MCF 10A (cell line): Measurements from ENCODE around the gene EHD4. TPM values are rescaled to one million over a fixed set of nuclear protein-coding genes. Genes with fewer than 3 reads are reported as not detected.

Experiments used
- BruUV-seq: library from RNA; stranded (reverse); fragments of 400-500 nt; replicated peaks from 2 replicates; lab custom pipeline; 2021; lab: Mats Ljungman, UMichigan
- CTCF ChIA-PET: fragments of 300-600 bp; sonication (Branson Sonifier 250); formaldehyde crosslinking; extraction: SDS; loops from one replicate; lab custom pipeline; 2021; ENCODE audit warnings: antibody characterized with exemption, inconsistent platforms; lab: Yijun Ruan, JAX
- POLR2A ChIA-PET: fragments of 300-600, 350-650 bp; sonication (Branson Sonifier 250); formaldehyde crosslinking; extraction: SDS; loops from one replicate; lab custom pipeline; 2020; ENCODE audit warnings: antibody characterized with exemption, inconsistent platforms; lab: Yijun Ruan, JAX
- DNase-seq: peaks from one replicate; pipeline ENCODE4 v3.0.0-alpha.2; 2018; ENCODE audit not compliant: unreplicated experiment
- H3K27ac Mint-ChIP-seq: one replicate; pipeline ENCODE4 v1.8.0; 2022; ENCODE audit warnings: mild to moderate bottlenecking, low read depth, mixed read lengths; ENCODE audit not compliant: unreplicated experiment
- H3K27me3 Mint-ChIP-seq: one replicate; pipeline ENCODE4 v1.8.0; 2022; ENCODE audit warnings: mixed read lengths; ENCODE audit not compliant: insufficient read depth, unreplicated experiment
- H3K36me3 Mint-ChIP-seq: one replicate; pipeline ENCODE4 v1.8.0; 2022; ENCODE audit warnings: mild to moderate bottlenecking, moderate library complexity, mixed read lengths; ENCODE audit not compliant: insufficient read depth, unreplicated experiment
- H3K4me1 Mint-ChIP-seq: one replicate; pipeline ENCODE4 v1.8.0; 2022; ENCODE audit warnings: mixed read lengths; ENCODE audit not compliant: insufficient read depth, unreplicated experiment
- H3K4me3 Mint-ChIP-seq: one replicate; pipeline ENCODE4 v1.8.0; 2022; ENCODE audit warnings: mild to moderate bottlenecking, moderate library complexity, mixed read lengths; ENCODE audit not compliant: unreplicated experiment
- H3K9me3 Mint-ChIP-seq: one replicate; pipeline ENCODE4 v1.8.0; 2022; ENCODE audit warnings: mixed read lengths; ENCODE audit not compliant: unreplicated experiment
- CTCF ChIP-seq: fragments of 200-600 bp; IDR thresholded peaks from one replicate; pipeline ENCODE4 v1.8.0; 2022; ENCODE audit warnings: antibody characterized with exemption, mild to moderate bottlenecking; ENCODE audit not compliant: unreplicated experiment
- intact Hi-C: fragments of 100-400 bp; cut with micrococcal nuclease; formaldehyde crosslinking; loops from 2 replicates; pipeline ENCODE4 v1.14.1; 2022
- total RNA-seq: library from RNA; stranded (reverse); gene quantifications from 2 replicates; pipeline ENCODE4 v1.2.3, GENCODE V29; 2022

Gene EHD4
- total RNA-seq, 1 experiment from 2014 or later: 27.1 TPM

DNA sequence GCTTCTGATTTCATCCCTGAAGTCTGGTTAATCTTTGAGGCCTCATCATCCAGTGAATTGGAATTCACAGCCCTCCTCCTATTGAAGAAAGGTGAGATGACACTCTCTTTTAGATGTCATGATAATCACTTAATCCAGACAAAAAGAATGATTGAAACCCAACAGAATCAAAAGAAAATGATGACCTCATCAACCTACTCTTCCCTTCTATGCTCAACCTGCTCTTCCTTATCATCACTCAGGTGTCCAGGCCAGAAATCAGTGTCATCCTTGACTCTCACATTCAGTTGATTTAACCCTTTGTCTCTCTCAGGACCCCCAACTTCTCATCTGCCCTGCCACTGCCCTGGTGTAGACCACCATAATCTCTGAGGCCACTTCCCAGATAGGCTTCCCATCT is 36.7 kb upstream of the EHD4 start:
- H3K27ac Mint-ChIP-seq: no peak overlapping the region
- intact Hi-C loops: no loop called here
- H3K9me3 Mint-ChIP-seq: no peaks in the 10 kb centered on the region
- peaks cover 11% of the 10 kb centered on the region for H3K4me1 Mint-ChIP-seq
- BruUV-seq: no TSS peak
- peaks cover 10% of the 10 kb centered on the region for H3K27me3 Mint-ChIP-seq
- DNase-seq: no peak
- H3K4me3 Mint-ChIP-seq: no peak overlapping the region
- CTCF ChIA-PET: no interaction called here
- no peak for TF ChIP-seq CTCF
- POLR2A ChIA-PET: no interaction called here
- peaks cover 6% of the 10 kb centered on the region for H3K36me3 Mint-ChIP-seq

- Mint-ChIP-seq H3K4me1 (peaks cover 11% of the 10 kb centered on the region), H3K27ac (no peak overlapping the region), H3K9me3 (no peaks in the 10 kb centered on the region), H3K4me3 (no peak overlapping the region), H3K36me3 (no peaks in the 10 kb centered on the region), H3K27me3 (peaks cover 19% of the 10 kb centered on the region)
- no peak for TF ChIP-seq CTCF
- DNase-seq: no peak
- ChIA-PET CTCF (interaction anchor here (1.0 to 1.4 kb wide), 2 partner anchors 18 to 77 kb away, joined by 3 to 4 read pairs; no protein-coding TSS in a partner anchor), POLR2A (no interaction called here)
- intact Hi-C loops: no loop called here
- no TSS peak for BruUV-seq
These were observed 35.0 kb upstream of the EHD4 start for GRCh38 chr15:42007386-42007785.

GRCh38 chr15:42002333-42002732 is 30.0 kb upstream of the EHD4 start:
- intact Hi-C loops: no loop called here
- Mint-ChIP-seq H3K4me3 (no peak overlapping the region), H3K27ac (no peak overlapping the region), H3K27me3 (peaks cover 11% of the 10 kb centered on the region), H3K9me3 (no peaks in the 10 kb centered on the region), H3K4me1 (no peaks in the 10 kb centered on the region), H3K36me3 (no peaks in the 10 kb centered on the region)
- CTCF ChIA-PET: interaction anchor here (0.6 to 1.9 kb wide), 5 partner anchors 12 to 407 kb away, joined by 3 to 6 read pairs (median 4); no protein-coding TSS in a partner anchor
- TF ChIP-seq CTCF: no peak
- DNase-seq: no peak
- POLR2A ChIA-PET: interaction anchor here (1.5 kb wide), 1 partner anchor 55 kb away, joined by 5 read pairs; no protein-coding TSS in a partner anchor
- BruUV-seq: no TSS peak

DNA sequence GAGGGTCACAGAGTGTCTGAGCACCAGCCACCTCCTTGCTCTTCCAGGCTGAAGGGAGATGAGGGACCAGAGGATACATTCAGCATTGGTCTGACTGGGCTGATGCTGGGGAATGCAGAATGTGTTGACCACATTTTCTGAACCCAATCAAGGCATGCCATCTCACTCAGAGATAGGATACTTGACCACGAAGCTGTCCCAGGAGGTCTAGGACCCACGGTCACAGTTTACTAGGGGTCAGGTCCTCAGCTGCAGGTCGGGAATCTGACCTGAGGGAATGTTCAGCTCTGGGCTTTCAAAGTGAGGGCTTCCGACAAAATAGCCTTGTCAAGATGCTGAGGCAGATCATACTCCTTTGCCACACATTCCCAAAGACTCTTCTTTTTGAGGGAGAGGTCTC is 28.9 kb upstream of the EHD4 start:
- no TSS peak for BruUV-seq
- POLR2A ChIA-PET: no interaction called here
- H3K4me1 Mint-ChIP-seq: no peaks in the 10 kb centered on the region
- H3K36me3 Mint-ChIP-seq: no peaks in the 10 kb centered on the region
- CTCF ChIA-PET: interaction anchor here (0.8 to 4.9 kb wide), 6 partner anchors 12 to 133 kb away, joined by 3 to 30 read pairs (median 3); no protein-coding TSS in a partner anchor
- H3K4me3 Mint-ChIP-seq: no peak overlapping the region
- DNase-seq: no peak
- no peak overlapping the region for H3K27ac Mint-ChIP-seq
- no peak for TF ChIP-seq CTCF
- no peaks in the 10 kb centered on the region for H3K9me3 Mint-ChIP-seq
- intact Hi-C loops: no loop called here
- H3K27me3 Mint-ChIP-seq: peaks cover 11% of the 10 kb centered on the region
